OCI-LY1 (cell line): ENCODE results near the gene PAXIP1.

Experiments used
- CTCF ChIP-seq: fragments of 200-600 bp; sonication (generic), shearing (Covaris generic); IDR thresholded peaks from 2 replicates; pipeline ENCODE4 v1.5.1; 2017; ENCODE audit warnings: mild to moderate bottlenecking, antibody characterized with exemption, low read length, moderate library complexity, mixed read lengths
- EZH2 ChIP-seq: fragments of 200-600 bp; sonication (generic), shearing (Covaris generic); IDR thresholded peaks from 2 replicates; pipeline ENCODE4 v1.8.0; 2017; ENCODE audit warnings: borderline replicate concordance, mixed run types, mild to moderate bottlenecking, antibody characterized with exemption, low read length, moderate library complexity, mixed read lengths

- TF ChIP-seq CTCF (no peak), EZH2 (no peak)
Observed at GRCh38 chr7:155021699-155022145, 18.8 kb upstream of the PAXIP1 start.
